GM12891 (cell line): ENCODE data around the gene STK11.
"Not testable (repeated sequence)": the region's sequence is repeated elsewhere in the genome, so short reads cannot be mapped to it uniquely, and the experiment has no call there.

Experiments used
- POLR2A ChIP-seq: IDR thresholded peaks from 2 replicates; pipeline ENCODE4 v1.6.1; 2011; ENCODE audit warnings: low read depth, low read length, control low read depth
- POLR2AphosphoS5 ChIP-seq: IDR thresholded peaks from 2 replicates; pipeline ENCODE4 v1.6.1; 2011; ENCODE audit warnings: low read depth, low read length, control low read depth

DNA sequence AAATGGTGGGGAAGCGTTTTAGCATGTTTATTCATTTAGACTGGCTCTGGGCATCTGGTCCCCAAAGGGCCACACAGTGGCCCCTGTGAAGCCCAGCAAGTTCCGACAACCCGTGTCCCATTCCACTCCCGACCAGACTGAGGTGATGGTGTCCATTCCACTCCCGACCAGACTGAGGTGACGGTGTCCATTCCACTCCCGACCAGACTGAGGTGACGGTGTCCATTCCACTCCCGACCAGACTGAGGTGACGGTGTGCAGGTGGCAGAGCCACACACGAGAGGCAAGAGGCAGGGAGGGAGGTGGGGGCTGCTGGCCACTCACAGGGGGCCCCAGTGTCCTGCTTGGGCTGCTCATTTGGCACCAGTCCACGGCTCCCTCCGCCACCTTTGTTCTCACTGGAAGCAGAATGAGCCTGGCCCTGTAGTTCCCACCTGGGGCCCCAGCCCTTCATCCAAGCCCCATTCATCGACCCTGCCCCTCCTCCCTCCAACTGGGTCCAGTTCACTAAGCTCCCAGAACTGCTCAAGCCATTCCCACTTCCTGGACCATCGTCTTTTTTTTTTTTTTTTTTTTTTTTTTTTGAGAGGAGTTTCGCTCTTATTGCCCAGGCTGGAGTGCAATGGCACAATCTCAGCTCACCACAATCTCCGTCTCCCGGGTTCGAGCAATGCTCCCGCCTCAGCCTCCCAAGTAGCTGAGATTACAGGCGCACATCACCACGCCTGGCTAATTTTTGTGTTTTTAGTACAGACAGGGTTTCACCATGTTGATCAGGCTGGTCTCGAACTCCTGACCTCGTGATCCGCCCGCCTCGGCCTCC is 40.9 kb downstream of the STK11 start:
- not testable (repeated sequence) for TF ChIP-seq POLR2AphosphoS5, POLR2A
